NCI-H82 (cell line): ENCODE data around the gene CAMSAP1.

Source experiments
- DNase-seq: peaks from one replicate; lab custom pipeline; 2025; lab: John Stamatoyannopoulos, UW

The CAMSAP1 gene

GRCh38 chr9:135941288-135941995 lies 34.1 kb upstream of the CAMSAP1 start:
- DNase-seq, result no peak

- DNase-seq, result no peak
Measured at GRCh38 chr9:135939351-135940265, 32.3 kb upstream of the CAMSAP1 start.

- DNase-seq, result no peak
Measured at GRCh38 chr9:135937521-135938489, 30.5 kb upstream of the CAMSAP1 start.

GRCh38 chr9:135933114-135933513 lies 25.8 kb upstream of the CAMSAP1 start:
- DNase-seq, result no peak

- no peak for DNase-seq
Measured at GRCh38 chr9:135932656-135933055, 25.3 kb upstream of the CAMSAP1 start.

GRCh38 chr9:135931349-135931820 lies 24.0 kb upstream of the CAMSAP1 start:
- no peak for DNase-seq

- DNase-seq, result no peak
Measured at GRCh38 chr9:135930446-135931345, 23.4 kb upstream of the CAMSAP1 start.

GRCh38 chr9:135929656-135930445 lies 22.5 kb upstream of the CAMSAP1 start:
- DNase-seq, result no peak

GRCh38 chr9:135928731-135929655 lies 21.6 kb upstream of the CAMSAP1 start:
- no peak for DNase-seq

GRCh38 chr9:135928074-135928730 lies 20.9 kb upstream of the CAMSAP1 start:
- no peak for DNase-seq

- DNase-seq, result no peak
Measured at GRCh38 chr9:135927195-135928013, 20.1 kb upstream of the CAMSAP1 start.

GRCh38 chr9:135926402-135927194 lies 19.3 kb upstream of the CAMSAP1 start:
- DNase-seq, result no peak

GRCh38 chr9:135925496-135926133 lies 18.3 kb upstream of the CAMSAP1 start:
- DNase-seq, result no peak

GRCh38 chr9:135924628-135925338 lies 17.4 kb upstream of the CAMSAP1 start:
- no peak for DNase-seq

GRCh38 chr9:135923508-135923907 lies 16.2 kb upstream of the CAMSAP1 start:
- no peak for DNase-seq
